ENCODE data around the gene ZFP82.

- no peak for TF ChIP-seq CTCF (IDR thresholded peaks at IDR 0.05)
- TF ChIP-seq POLR2A (IDR thresholded peaks at IDR 0.05): no peak
Observed at GRCh38 chr19:36456831-36457230, 38.4 kb upstream of the ZFP82 start.

All from right lobe of liver (tissue), 4 donors.